HG03575 (cell line): ENCODE results near the gene WNT5A.

ENCODE experiments used
- ATAC-seq: cut with Tn5 transposase; IDR thresholded peaks from one replicate; pipeline ENCODE4 v1.9.1; 2021; ENCODE audit not compliant: unreplicated experiment, insufficient number of reproducible peaks, low FRiP score; ENCODE audit errors: extremely low read depth

WNT5A gene

GRCh38 chr3:55461896-55462295 is 25.2 kb downstream of the WNT5A start:
- no peak for ATAC-seq

GRCh38 chr3:55459838-55460237 is 27.3 kb downstream of the WNT5A start:
- no peak for ATAC-seq

DNA sequence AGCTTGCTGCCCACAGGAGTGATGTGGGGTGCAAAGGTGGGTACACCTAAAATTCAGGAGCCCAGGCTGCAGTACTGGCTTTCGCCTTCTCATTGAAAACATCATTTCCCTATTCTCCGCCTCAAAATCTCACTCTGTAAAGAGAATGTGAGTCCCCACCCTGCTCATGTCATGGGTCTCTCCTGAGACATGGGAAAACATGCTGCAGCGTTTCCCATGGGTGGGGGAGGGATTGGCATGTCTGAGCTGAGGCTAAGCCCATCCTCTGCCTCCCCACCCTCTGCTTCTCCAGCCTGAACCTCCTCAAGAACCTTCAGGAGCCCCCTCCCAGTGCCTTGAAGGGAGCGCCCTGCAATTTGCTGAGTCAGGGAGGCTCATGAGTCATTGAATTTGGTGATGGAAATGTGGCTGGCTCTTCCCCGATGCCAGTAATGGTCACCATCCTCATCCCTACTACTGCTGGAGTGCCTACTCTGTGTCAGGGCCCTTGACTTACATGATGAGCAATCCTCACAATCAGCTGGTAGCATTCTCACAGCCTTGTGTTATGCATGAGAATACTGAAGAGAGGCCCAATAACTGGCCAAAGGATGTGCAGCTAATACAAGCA is 28.8 kb downstream of the WNT5A start:
- no peak for ATAC-seq

DNA sequence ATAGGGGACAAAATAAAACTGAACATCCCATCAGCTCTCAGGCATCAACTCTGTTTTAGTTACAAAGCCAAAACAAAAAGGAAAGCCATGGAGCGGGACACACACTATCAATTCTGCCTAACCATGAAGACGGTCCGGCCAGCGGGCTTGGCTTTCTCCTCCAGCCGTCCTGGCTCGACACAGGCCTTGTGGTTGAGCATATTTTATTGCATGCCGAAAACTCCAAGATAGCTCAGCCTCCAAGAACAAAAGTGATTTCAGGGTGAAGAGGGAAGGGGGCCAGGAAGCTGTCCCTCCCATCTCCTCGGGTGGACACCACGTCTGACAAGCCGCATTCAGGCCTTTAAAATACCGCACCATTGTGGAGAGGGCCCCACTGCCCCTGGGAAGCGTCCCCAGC is 31.2 kb downstream of the WNT5A start:
- no peak for ATAC-seq

DNA sequence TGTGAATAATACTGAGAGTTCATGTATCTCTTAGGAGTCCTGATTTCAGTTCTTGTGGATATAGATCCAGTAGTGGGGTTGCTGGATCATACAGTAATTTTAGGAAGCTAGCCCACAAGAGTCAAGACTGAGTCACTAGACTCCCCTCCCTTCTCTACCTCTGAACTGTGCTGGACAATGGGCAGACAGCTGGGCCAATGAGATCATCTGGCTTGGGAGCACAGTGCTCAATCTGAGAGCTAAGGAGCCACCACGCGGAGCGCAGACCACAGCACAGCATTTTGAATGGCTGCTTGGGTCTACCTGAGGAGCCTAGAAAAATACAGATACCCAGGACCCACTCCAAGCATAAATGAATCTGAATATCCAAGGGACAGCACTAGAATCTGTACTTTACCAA is 32.5 kb downstream of the WNT5A start:
- no peak for ATAC-seq

- ATAC-seq: no peak
Measured at GRCh38 chr3:55453886-55454496, 33.1 kb downstream of the WNT5A start.

GRCh38 chr3:55452886-55453285 is 34.2 kb downstream of the WNT5A start:
- no peak for ATAC-seq

DNA sequence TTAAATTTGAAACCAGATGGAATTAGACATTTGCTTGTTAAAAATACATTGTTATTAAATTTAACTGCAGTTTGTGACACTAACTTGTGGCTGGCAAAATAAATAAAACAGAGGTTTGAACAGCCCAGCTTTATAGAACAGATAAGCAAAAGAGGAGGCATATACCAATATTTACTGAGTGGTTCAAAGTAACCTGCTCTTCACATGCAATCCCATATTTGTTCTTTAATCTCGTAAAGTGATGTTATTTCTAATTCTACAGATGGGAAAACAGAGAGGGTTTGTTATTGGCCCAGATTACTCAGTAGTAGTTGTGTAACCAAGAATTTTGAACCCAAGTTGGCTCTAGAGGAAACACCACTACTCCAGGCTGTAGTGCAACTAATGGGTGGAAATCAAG is 37.6 kb downstream of the WNT5A start:
- ATAC-seq: no peak

DNA sequence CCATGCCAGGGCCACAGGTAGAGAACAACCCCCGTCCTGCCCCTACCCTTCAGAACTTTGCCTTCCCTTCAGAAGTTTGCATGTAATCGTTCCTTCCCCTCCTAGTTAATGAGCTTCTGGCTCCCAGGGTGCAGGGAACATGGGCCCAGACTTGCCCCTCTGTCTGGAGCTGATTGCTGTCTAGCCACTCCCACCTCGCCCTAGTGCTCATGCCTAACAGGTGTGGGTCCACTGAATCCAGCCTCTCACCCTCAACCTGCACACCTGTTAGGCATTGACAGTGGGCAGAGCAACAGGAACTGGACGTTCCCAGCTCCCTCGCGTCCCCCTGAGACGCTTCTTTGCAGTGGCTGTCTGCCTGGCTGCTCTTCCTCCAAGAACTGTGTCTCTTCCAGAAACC is 40.3 kb downstream of the WNT5A start:
- no peak for ATAC-seq

- no peak for ATAC-seq
Measured at GRCh38 chr3:55445551-55445950, 41.6 kb downstream of the WNT5A start.

- ATAC-seq: no peak
Measured at GRCh38 chr3:55443346-55443745, 43.8 kb downstream of the WNT5A start.

GRCh38 chr3:55442861-55443260 is 44.2 kb downstream of the WNT5A start:
- no peak for ATAC-seq

GRCh38 chr3:55441499-55441898 is 45.6 kb downstream of the WNT5A start:
- ATAC-seq: no peak

GRCh38 chr3:55440104-55440708 is 46.9 kb downstream of the WNT5A start:
- no peak for ATAC-seq

GRCh38 chr3:55439657-55440056 is 47.4 kb downstream of the WNT5A start:
- ATAC-seq: no peak

GRCh38 chr3:55436644-55437043 is 50.5 kb downstream of the WNT5A start:
- no peak for ATAC-seq

- no peak for ATAC-seq
Measured at GRCh38 chr3:55435491-55435890, 51.6 kb downstream of the WNT5A start.

GRCh38 chr3:55434789-55435188 is 52.3 kb downstream of the WNT5A start:
- ATAC-seq: no peak

DNA sequence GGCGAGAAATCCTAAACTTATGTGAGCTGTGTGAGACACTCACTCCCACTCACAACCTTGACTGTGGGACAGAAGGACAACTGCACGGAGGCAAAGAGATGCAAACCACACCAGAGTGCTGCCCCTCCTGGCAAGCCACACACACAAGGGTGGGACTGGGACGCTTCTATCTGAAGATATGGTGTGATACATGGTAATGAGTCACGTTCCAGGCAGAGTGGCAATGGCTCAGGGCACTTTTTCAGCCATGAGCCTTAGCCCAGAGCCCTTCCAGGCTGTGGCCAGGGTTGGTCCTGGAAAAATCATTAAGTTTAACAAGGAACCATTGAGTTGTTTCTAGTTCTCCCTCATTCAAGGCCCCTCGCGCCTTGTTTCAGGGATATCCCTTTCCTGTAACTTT is 56.1 kb downstream of the WNT5A start:
- no peak for ATAC-seq

GRCh38 chr3:55427739-55428138 is 59.4 kb downstream of the WNT5A start:
- ATAC-seq: no peak

DNA sequence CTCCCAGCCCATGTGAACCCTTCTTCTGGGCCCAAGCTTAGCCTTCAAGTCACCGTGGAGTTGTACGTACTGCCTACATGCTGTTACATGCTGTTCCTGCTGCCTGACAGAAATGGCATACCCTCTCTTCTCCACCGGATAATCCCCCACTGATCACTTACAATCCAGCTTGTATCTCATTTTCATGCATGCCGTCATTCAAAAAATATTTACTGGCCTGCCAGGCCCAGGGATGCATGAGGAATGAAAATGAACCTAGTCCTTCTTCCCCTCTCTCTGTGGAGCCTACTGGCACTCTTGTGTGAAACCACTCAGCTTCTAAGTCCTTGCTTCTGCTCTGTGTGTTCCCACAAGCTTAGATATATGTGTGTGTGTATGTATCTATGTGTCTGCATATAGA is 60.6 kb downstream of the WNT5A start:
- no peak for ATAC-seq
